ENCODE results near the gene ASAP2.

ASAP2 gene

GRCh38 chr2:9297807-9298206, 91.2 kb downstream of the ASAP2 start:
- DNase-seq (ENCODE audit: low spot score) = no peak

GRCh38 chr2:9298583-9298982, 92.0 kb downstream of the ASAP2 start:
- DNase-seq (ENCODE audit: low spot score) = no peak

- DNase-seq (ENCODE audit: low spot score) = no peak
These were observed 92.8 kb downstream of the ASAP2 start for GRCh38 chr2:9299161-9300100.

GRCh38 chr2:9300214-9300613, 93.6 kb downstream of the ASAP2 start:
- no peak for DNase-seq (ENCODE audit: low spot score)

- no peak for DNase-seq (ENCODE audit: low spot score)
These were observed 94.3 kb downstream of the ASAP2 start for GRCh38 chr2:9300829-9301453.

DNA sequence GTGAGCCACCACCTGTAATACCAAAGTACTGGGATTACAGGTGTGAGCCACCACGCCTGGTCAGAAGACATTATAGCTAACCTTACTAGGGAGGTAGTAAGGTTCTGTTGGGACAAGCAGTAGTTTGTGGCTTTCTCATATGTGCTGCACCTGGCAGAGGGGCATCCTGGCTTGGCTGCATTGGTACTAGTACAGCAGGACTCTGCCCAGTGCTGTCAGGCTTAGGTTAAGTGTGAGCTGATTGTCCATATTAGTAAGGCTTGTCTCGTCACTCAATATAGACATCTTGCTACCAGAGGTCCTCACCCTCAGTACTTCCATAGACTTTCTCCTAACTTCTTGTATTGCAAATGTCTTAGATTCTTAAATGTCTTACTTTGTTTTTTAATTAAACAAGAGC, 96.1 kb downstream of the ASAP2 start:
- DNase-seq (ENCODE audit: low spot score) = no peak

- DNase-seq (ENCODE audit: low spot score) = no peak
These were observed 97.1 kb downstream of the ASAP2 start for GRCh38 chr2:9303528-9304225.

DNA sequence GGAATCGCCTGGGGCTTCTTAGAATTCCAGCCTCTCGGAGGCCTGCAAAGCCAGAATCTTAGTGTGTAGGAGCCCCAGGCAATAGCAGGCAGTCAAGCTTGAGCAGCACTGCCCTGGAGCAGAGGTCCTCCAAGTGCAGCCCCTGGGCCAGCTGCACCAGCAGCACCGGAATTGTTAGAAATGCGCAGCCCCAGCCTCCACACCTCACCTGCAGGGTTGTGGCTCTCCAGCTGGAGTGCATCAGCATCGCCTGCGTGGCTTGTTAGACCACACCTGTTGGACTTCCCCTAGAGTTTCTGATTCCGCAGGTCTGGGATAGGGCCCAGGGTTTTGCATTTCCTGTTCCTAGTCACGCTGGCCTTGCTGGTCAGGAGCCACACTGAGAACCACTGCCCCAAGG, 100.3 kb downstream of the ASAP2 start:
- no peak for DNase-seq (ENCODE audit: low spot score)

- no peak for DNase-seq (ENCODE audit: low spot score)
These were observed 100.9 kb downstream of the ASAP2 start for GRCh38 chr2:9307535-9307934.

GRCh38 chr2:9308186-9308955, 101.8 kb downstream of the ASAP2 start:
- DNase-seq (ENCODE audit: low spot score) = no peak

DNA sequence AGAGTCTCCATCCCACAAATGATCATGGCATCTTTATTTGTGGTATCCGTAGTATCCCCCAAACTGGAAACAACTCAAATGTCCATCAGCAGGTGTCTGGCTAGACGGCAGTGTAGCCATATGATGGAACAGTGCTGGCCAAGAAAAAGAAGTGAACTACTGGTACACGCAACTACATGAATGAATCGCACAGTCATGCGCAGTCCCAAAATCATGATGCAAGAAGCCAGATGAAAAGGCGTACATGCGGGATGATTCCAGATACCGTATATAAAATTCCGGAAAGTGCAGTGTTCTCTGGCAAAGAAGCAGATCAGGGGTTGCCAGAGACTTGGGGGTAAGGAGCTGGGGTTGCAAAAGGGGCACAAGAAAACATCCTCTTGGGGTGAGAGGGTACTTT, 102.5 kb downstream of the ASAP2 start:
- DNase-seq (ENCODE audit: low spot score) = no peak

DNA sequence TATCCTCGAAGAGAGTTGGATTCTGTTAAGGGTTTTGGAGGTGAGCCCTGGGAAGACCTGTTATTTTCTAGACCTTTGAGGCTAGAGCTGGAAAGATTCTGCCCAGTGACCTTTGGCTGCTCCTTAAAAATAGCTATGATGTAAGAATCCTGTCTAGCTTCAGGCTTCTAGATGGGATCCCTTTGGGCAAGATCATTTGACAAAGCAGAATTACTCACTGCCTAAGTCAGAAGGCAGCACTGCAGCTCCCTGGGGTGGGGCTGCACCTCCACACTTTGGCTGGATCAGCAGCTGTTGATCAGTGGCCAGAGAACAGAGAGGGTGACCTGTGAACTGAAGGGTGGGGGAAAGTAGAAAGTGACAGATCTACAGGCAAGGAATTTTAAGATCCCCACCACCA, 103.8 kb downstream of the ASAP2 start:
- DNase-seq (ENCODE audit: low spot score) = no peak

- no peak for DNase-seq (ENCODE audit: low spot score)
These were observed 104.2 kb downstream of the ASAP2 start for GRCh38 chr2:9310798-9311197.

DNA sequence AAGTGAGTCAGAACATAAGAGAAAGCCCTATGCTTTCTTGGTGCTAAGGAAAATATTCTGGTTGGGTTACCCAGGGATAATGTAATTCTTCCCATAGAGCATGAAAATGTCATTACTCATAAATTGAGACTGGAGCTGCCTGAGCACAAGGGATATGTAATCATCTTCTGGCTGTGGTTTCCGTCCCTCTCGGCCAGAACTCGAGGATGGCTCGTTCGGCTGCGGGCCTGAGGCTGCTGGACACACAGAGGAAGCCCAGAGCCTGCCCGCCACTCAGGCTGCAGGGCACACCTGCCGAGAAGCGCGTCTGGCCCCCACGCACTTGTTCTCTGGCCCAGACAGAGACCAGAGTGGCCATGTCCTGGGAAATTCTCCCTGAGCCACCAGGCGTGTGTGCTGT, 104.9 kb downstream of the ASAP2 start:
- DNase-seq (ENCODE audit: low spot score) = no peak

GRCh38 chr2:9312591-9312990, 106.0 kb downstream of the ASAP2 start:
- no peak for DNase-seq (ENCODE audit: low spot score)

- DNase-seq (ENCODE audit: low spot score) = no peak
These were observed 106.8 kb downstream of the ASAP2 start for GRCh38 chr2:9313443-9313842.

GRCh38 chr2:9315280-9315847, 108.8 kb downstream of the ASAP2 start:
- no peak for DNase-seq (ENCODE audit: low spot score)

GRCh38 chr2:9317559-9317958, 110.9 kb downstream of the ASAP2 start:
- DNase-seq (ENCODE audit: low spot score) = no peak

DNA sequence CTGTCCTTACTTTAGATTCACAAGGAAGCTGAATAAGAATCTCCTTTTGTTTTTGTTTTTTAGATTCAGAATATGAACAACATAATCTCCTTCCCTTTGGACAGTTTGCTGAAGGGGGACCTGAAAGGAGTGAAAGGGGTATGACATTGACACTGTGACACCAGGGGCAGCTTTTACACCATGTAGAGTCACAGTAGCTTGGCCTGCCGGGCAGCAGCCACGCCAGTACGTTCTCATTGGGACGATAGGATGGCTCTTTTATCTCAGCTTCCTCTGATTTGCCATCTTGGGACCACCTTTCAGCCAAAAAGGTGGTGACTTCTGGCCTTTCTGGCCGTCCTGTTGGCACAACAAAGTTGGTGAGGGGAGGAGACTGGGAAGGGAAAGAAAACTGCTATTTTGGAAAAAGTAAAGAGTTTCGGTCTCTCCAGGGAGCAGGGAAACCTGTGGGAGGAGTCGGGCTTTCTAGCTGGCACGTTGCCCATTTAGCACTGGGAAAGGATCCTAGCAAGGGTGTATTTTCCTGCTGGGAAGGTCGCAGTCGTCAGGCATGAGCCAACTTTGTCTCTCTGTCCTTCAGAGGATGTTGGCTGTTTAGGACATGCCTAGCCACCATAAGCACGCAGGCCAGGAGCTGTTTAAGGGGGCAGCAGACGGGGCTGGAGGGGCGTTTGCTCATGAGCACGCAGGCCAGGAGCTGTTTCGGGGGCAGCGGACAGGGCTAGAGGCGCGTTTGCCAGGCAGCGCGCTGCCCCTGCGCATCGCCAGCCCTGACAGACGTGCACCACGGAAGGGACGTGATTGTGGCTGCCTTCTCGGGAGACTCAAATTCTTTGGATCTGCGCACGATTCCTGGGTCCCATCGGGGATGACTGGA, 112.1 kb downstream of the ASAP2 start:
- DNase-seq (ENCODE audit: low spot score) = no peak

DNA sequence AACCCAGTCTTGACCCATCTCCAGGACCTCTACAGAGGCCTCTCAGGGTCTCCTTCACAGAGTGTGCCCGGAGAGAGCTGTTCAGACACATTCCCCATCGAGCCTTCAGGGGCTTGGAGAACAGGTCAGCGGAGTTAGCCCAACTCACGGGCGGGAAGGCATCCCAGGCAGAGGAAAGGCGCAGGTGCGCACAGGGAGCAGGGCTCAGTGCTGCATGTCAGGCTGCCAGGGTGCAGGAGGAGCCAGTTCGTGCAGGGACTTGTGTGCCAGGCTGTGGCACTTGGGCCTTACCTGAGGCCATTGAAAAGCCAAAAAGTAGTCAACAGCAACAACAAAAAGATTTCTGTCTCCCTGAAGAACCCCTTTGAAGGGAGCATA, 112.7 kb downstream of the ASAP2 start:
- DNase-seq (ENCODE audit: low spot score) = no peak

- no peak for DNase-seq (ENCODE audit: low spot score)
These were observed 116.0 kb downstream of the ASAP2 start for GRCh38 chr2:9322576-9322975.
